Sigmoid colon (tissue), 3 donors: ENCODE results near the gene NDFIP1.

ENCODE experiments used
- POLR2A ChIP-seq, 2 donors: fragments of 450-650 bp; IDR thresholded peaks; one replicate each; pipeline ENCODE4 v1.6.1; 2016; ENCODE audit warnings: antibody characterized with exemption in 2 of 2, mild to moderate bottlenecking in 2 of 2, moderate library complexity in 2 of 2
- TF ChIP-seq, protein P1 (sequence below), 4 experiments: fragments of 450-650 bp in 3 of 4; fragments of 200-600 bp in 1 of 4; IDR thresholded peaks; one replicate each; pipeline ENCODE4 v1.5.1; 2016 to 2019; ENCODE audit warnings: antibody characterized with exemption in 4 of 4, mild to moderate bottlenecking in 3 of 4, moderate library complexity in 2 of 4

DNA sequence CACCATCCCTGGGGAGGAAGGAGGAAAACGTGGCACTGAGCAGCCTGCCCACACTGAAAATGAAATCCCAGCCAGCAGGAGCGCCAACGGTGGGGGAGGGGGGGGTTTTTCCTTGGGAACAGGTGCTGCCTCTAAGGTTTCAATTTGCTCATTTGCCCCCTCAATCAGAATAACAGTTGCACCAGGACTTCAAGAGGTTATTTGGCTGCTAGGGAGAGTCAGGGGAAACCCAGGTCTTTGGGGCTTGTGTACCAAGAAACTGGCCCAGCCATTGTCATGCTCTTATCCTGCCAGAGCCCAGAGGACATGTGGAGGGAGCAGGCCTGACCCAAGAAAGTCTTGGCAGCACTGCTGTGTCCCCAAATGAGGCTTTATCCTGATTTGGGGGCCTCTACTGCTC is 66.5 kb downstream of the NDFIP1 start:
- TF ChIP-seq, protein P1, sequence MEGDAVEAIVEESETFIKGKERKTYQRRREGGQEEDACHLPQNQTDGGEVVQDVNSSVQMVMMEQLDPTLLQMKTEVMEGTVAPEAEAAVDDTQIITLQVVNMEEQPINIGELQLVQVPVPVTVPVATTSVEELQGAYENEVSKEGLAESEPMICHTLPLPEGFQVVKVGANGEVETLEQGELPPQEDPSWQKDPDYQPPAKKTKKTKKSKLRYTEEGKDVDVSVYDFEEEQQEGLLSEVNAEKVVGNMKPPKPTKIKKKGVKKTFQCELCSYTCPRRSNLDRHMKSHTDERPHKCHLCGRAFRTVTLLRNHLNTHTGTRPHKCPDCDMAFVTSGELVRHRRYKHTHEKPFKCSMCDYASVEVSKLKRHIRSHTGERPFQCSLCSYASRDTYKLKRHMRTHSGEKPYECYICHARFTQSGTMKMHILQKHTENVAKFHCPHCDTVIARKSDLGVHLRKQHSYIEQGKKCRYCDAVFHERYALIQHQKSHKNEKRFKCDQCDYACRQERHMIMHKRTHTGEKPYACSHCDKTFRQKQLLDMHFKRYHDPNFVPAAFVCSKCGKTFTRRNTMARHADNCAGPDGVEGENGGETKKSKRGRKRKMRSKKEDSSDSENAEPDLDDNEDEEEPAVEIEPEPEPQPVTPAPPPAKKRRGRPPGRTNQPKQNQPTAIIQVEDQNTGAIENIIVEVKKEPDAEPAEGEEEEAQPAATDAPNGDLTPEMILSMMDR (IDR thresholded peaks at IDR 0.05): no peak
- no peak for TF ChIP-seq POLR2A (IDR thresholded peaks at IDR 0.05)
